ENCODE data around the gene NEK6. TPM values are rescaled to one million over a fixed set of nuclear protein-coding genes. Genes with fewer than 3 reads are reported as not detected.
A peak's percentile ranks its signal among the peaks of the same experiment; 100 is the strongest.

NEK6 gene
- polyA plus RNA-seq, 1 donor from 2014 or later: 76.2 TPM

DNA sequence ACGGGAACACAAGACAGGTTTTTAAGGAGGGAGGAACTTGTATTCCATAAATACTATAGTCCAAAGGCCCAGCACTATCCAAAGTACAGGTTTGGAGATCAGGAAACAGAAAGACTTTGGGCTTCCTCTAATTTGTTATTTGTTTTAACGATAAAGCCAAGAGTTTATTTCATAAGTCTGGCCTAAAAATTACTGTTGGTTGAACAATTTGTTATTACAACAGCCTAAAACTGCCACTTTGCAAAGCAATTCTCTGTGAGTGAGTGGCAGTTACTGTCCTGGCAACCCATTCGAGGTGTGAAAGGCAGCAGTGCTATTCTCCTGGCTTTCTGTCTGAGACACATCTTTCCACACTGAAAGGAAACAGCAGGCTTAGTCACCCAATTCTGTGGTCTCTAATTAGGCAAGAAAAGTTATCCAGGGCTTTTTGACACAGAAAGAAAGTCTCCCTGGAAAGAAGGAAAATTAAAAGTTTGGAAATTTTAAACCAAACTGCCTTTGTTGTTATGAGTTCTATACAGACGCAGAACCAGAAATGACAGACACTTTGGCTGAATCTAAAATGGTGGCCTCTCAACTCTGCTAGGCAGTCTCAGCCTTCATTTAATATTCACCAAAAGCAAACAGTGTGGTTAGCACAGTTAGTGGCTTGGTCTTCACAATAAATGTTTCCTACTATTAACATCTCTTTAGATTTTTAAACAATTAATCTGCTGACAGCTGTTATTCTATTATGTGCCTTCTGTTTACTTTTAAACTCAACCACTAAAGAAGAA is 123.6 kb downstream of the NEK6 start:
- Mint-ChIP-seq H3K9me3 (no peaks in the 10 kb centered on the region), H3K36me3 (peaks cover 4% of the 10 kb centered on the region), H3K4me1 (peaks cover 4 to 14% (median 6%) of the 10 kb centered on the region in 3 donors), H3K4me3 (no peak overlapping the region), H3K27ac (no peak overlapping the region), H3K27me3 (no peaks in the 10 kb centered on the region)

DNA sequence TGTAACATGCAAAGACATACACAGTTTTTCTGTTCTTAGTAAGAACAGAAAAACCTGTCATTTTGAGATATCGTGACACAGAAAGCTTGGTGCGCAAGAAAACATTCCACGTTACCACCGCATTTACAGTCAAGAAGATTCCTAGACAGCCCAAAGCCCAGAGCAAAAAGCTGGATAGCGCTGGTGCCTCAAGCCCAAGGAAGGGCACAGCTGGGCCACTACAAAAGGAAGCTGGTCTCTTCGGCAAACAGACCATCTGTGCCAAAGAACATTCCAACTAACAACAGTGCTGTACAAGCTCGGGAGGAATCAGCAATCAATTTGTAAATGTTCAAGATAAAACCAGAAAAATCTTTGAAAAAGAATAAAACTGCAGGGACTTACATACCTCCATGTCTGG is 126.5 kb downstream of the NEK6 start:
- H3K9me3 Mint-ChIP-seq: no peaks in the 10 kb centered on the region
- no peak overlapping the region for H3K27ac Mint-ChIP-seq

DNA sequence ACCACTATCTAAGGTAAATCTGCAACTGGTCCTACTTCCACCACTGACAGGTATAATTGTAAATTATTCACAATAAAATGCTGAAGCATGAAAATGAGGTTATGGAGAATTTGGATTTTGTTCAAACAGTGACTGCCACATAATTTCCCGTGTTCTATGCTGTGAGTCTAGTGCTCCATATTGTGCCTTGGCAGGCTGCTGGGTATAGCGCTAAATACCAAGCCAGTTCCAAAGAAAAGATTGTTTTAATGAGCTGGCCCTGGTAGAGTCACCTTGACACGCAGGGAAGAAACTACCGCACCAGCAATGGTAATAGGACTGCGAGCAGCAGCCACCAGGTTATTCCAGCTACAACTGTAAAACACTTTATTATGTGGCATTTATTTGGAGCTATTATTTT is 127.1 kb downstream of the NEK6 start:
- Mint-ChIP-seq H3K4me1 (peaks cover 20 to 26% (median 25%) of the 10 kb centered on the region in 3 donors), H3K4me3 (no peak overlapping the region), H3K36me3 (peaks cover 3% of the 10 kb centered on the region), H3K27me3 (no peaks in the 10 kb centered on the region), H3K27ac (no peak overlapping the region), H3K9me3 (no peaks in the 10 kb centered on the region)

More for the DNA sequence above, 126.5 kb downstream of the NEK6 start:
- no peaks in the 10 kb centered on the region for H3K27me3 Mint-ChIP-seq
- H3K36me3 Mint-ChIP-seq: peaks cover 3% of the 10 kb centered on the region
- H3K4me3 Mint-ChIP-seq: no peak overlapping the region
- peaks cover 16 to 25% (median 20%) of the 10 kb centered on the region in 3 donors for H3K4me1 Mint-ChIP-seq

DNA sequence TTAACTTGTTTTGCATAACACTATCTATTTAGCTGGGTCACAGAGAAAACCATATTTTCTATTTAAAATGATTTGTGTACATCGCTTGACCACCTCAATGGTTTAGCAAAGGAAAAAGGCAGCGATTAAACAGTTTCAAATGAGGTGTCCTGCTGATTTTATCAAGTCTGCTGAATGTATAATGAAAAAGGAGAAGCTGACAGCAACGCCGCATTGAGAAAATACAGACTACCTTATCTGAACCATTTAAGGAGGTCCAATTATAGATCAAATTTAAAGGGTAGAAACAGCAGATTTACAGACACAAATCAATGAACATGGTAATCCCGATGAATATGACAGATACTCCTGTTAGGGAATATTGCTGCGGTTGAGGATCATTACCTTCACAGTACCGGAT is 127.9 kb downstream of the NEK6 start:
- Mint-ChIP-seq H3K27ac (no peak overlapping the region), H3K9me3 (no peaks in the 10 kb centered on the region), H3K27me3 (no peaks in the 10 kb centered on the region), H3K4me1 (peaks cover 20 to 28% (median 25%) of the 10 kb centered on the region in 3 donors), H3K4me3 (no peak overlapping the region), H3K36me3 (no peaks in the 10 kb centered on the region)

DNA sequence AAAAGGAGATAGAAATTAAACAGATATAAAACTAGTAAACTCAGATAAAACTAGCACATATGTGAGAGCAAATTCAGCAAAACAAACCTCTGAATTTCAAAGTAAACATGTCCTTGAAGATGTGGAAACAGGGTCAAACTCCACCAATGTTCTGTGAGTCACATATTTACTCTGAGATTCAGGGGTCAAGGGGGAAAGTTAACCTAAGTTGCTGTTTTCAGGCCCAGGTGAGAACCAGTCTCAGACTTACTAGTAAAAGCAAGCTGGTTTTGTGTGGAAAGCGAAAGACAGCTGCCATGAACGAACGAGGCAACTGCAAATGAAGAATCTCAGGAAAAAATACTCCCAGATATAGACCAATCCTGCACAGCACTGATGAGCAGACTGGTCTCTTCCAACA is 128.5 kb downstream of the NEK6 start:
- H3K36me3 Mint-ChIP-seq: no peaks in the 10 kb centered on the region
- H3K4me1 Mint-ChIP-seq: peaks cover 20 to 28% (median 25%) of the 10 kb centered on the region in 3 donors
- no peaks in the 10 kb centered on the region for H3K27me3 Mint-ChIP-seq
- no peaks in the 10 kb centered on the region for H3K9me3 Mint-ChIP-seq
- H3K4me3 Mint-ChIP-seq: no peak overlapping the region
- H3K27ac Mint-ChIP-seq: no peak overlapping the region

DNA sequence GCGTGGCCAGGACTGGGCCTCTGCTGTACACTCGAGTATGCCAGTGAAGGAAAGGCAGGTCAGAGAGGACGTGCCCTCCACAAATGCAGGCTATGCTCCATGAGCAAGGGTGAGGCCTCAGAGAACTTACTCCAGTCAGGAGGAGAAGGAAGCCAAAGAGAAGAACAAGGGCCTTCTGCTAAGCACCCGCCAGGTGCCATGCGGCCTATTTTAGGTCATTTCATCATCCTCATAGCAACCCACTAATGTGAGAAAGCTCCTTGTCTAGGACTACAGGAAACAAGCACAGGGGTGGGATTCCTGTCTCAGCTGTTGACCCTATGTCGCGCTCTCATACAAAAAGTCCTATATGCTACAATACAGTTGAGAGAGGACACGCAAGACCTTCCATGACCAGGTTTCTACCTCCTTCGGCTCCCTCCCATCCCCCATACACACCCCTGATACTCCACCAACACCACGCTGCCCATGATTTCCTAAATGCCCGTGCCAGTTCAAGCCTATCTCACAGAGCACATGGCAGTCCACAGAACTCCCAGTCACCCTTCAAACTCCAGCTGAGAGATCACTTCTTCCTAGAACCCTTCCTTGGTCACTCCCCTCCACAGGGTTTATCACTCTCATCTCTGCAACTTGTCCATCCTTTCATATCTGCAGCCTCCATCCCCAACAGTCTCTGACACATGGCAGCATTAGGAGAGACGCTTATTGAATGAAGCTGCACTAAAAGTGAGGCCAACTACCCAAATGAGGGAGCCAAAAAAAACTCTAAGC is 130.7 kb downstream of the NEK6 start:
- H3K4me1 Mint-ChIP-seq: peaks cover 20 to 28% (median 21%) of the 10 kb centered on the region in 3 donors
- H3K9me3 Mint-ChIP-seq: no peaks in the 10 kb centered on the region
- H3K27ac Mint-ChIP-seq: peak overlapping the region in 1 of 3 donors; percentile 2
- H3K27me3 Mint-ChIP-seq: no peaks in the 10 kb centered on the region
- H3K4me3 Mint-ChIP-seq: no peak overlapping the region
- H3K36me3 Mint-ChIP-seq: no peaks in the 10 kb centered on the region

DNA sequence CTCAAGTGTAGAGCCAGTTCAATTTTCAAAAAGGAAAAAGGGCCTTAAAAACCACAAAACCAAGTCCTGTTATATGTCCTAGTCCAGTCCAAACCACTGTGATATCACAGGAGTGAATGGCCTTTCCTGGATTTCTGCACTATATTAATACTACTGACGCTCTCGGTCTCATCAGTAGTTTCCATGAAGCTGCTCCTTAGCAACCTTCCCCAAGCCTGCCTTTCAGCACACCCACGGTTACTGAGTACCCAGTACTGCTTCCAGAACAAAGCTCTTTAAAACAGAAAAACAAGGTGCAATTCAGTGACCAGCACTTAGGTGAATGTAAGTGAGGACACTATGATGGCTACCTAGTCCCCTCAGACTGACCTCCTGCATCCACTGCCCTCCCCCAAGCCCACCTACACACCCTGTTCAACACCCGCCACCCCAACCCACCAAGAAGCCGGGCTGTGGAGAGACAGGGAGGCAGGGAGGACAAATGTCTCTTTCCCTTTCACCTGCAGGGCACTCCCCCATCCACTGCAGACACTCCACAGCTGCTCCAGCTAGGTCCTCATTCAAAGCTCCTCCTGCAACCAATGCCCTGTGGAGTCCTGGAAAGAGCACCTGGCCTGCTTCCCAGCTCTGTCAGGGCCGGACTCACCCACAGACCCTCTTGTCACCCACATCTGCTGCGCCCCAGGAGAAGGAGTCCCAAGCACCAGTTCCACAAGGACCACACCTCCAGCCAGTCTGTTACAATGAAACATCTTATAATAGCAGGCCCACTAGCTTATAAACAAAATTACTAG is 131.6 kb downstream of the NEK6 start:
- H3K27ac Mint-ChIP-seq: peak overlapping the region in 1 of 3 donors; percentile 55
- no peak overlapping the region for H3K4me3 Mint-ChIP-seq
- H3K36me3 Mint-ChIP-seq: no peaks in the 10 kb centered on the region
- H3K4me1 Mint-ChIP-seq: peaks cover 23 to 32% (median 25%) of the 10 kb centered on the region in 3 donors
- H3K27me3 Mint-ChIP-seq: no peaks in the 10 kb centered on the region
- H3K9me3 Mint-ChIP-seq: no peaks in the 10 kb centered on the region

DNA sequence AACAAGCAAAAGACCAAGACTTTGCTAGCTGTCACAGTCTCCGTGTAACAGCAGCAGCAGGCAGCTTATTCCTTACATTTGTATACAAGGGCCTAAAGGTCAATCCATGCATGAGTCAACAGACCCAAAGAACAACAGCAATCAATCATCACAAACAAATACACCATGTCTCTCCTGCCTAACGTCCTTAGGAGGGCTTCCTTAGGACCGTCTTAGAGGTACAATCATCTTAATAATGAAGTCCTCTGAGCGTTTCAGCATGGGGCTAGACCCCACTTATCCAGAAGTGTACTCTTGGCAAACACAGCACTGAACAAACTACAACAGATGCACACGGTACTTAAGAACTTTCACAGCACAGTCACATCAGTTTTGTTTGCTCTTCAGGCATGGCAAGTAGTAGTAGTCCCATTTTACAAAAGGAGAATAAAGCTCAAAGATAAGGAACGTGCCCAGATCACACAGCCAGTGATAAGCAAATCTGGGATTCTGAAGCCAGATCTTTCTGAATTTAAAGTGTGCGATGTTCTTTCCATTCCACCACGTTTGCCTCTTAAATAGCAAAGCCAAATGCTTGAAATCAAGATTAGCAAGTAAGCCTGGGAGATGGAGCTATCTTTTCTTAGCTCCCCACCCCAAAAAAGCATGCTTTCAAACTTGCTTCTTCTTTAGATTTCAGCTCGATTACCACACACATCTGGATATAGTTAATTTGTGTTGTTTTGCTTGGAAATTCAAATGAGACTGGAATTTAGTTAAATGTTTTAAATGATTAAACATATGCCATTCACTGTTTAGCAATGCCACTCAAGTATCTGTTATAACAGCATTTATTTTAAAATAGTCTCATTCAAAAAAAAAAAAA is 133.3 kb downstream of the NEK6 start:
- Mint-ChIP-seq H3K9me3 (no peaks in the 10 kb centered on the region), H3K4me1 (peaks cover 22 to 34% (median 23%) of the 10 kb centered on the region in 3 donors), H3K27ac (peak overlapping the region in 1 of 3 donors; percentile 2), H3K27me3 (no peaks in the 10 kb centered on the region), H3K4me3 (no peak overlapping the region), H3K36me3 (no peaks in the 10 kb centered on the region)

DNA sequence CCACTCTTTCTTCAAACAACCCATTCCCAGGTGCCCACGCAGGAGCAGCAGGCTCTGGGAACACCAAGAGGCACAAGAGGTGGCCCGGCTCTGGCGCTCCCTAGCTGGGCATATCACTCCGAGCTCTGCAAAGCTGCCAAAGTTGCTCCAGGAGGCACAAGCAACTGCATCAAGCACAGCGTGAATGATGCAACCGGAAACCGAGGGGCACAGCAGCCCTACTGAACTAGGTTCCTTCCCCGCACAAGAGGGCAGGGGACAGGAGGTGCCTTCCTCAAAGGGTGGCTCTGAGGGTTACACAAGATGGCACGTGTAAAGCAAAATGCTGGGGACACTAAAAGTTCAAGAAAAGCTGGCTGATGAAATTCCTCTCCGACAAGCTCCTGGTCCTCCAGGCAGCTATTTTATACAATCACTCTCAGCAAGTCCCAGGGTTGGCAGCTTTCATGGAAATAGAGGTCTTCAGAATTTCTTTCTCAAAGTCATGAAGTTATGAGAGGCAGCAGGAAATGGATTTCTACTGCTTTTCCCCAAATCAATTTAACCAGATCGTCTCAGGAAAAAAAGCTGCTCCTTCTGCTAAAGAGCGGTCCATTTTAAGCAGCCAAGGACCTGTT is 134.6 kb downstream of the NEK6 start:
- Mint-ChIP-seq H3K36me3 (no peaks in the 10 kb centered on the region), H3K4me1 (peaks cover 18 to 34% (median 18%) of the 10 kb centered on the region in 3 donors)

DNA sequence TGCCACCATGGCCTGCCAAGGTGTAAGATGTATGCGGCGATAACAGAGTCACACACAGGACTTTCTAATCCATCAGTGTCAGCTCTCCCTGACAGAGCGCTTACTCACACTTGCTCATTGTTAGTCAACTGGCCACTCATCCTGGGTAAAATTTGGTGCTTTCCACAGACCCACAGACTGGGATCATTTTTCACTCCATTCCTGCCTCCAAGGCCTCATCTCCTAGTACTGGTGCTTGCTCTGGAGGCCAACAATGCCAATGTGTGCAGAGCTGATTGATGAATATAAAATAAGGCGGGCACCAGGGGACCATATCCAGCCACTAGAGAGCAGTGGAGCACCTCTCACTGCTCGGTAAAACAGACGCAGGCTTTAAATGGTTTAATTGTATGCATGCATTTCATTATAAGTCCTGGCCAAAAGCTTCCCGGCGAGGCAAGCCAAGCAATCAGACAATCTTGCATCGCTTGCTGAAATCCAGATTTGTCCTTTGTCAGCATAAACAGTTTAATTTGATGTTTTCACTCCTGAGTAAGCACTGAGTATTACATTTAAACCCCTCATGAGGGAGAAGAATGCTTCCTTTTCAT is 135.2 kb downstream of the NEK6 start:
- Mint-ChIP-seq H3K4me3 (no peak overlapping the region), H3K9me3 (no peaks in the 10 kb centered on the region), H3K27ac (no peak overlapping the region), H3K4me1 (peaks cover 12 to 28% (median 14%) of the 10 kb centered on the region in 3 donors), H3K36me3 (no peaks in the 10 kb centered on the region), H3K27me3 (no peaks in the 10 kb centered on the region)

More for the DNA sequence above, 134.6 kb downstream of the NEK6 start:
- Mint-ChIP-seq H3K27ac (no peak overlapping the region), H3K9me3 (no peaks in the 10 kb centered on the region), H3K4me3 (no peak overlapping the region), H3K27me3 (no peaks in the 10 kb centered on the region)

DNA sequence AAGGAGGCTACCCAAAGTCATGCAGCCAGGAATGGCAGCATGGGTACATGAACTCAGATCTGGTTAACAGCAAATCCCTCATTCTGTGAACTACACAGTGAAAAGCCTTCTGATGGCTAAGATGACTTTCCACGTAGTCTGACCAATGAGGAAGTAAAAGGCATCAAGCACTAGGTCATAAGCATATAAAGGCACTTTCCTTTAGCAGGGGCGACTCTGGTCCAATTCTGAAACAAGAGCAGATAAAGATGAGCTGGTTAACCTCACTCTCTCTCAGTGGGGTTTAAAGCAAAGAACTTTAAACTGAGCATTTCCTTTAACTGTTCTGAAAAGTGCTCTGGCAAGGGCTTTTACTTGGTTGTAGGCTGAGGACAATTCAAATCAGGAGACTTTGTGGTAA is 136.4 kb downstream of the NEK6 start:
- Mint-ChIP-seq H3K9me3 (no peaks in the 10 kb centered on the region), H3K27ac (peak overlapping the region in 1 of 3 donors; percentile 82), H3K36me3 (no peaks in the 10 kb centered on the region), H3K4me3 (peak overlapping the region in 1 of 4 donors; percentile 36), H3K27me3 (no peaks in the 10 kb centered on the region), H3K4me1 (peaks cover 7 to 19% (median 11%) of the 10 kb centered on the region in 3 donors)

DNA sequence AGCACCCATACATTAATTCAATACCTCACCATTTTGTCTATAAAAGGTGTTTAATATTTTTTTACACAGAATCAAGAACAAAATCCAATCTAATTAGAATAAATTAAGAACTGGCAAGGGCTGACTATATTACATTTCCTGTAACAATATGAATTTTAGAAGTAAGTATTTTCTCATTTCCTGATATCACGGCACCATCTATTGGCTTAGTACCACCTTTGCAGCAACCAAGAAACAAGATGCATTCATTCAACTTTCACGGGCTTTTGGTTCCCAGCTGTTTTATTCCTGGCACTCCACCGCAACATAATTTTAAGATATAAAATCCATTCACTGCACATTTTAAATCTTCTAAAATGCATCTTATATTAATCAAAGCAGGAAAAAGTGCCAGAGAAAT is 136.8 kb downstream of the NEK6 start:
- H3K27ac Mint-ChIP-seq: no peak overlapping the region
- H3K36me3 Mint-ChIP-seq: no peaks in the 10 kb centered on the region
- no peaks in the 10 kb centered on the region for H3K9me3 Mint-ChIP-seq
- H3K4me3 Mint-ChIP-seq: no peak overlapping the region
- no peaks in the 10 kb centered on the region for H3K27me3 Mint-ChIP-seq
- H3K4me1 Mint-ChIP-seq: peaks cover 6 to 15% (median 11%) of the 10 kb centered on the region in 3 donors

DNA sequence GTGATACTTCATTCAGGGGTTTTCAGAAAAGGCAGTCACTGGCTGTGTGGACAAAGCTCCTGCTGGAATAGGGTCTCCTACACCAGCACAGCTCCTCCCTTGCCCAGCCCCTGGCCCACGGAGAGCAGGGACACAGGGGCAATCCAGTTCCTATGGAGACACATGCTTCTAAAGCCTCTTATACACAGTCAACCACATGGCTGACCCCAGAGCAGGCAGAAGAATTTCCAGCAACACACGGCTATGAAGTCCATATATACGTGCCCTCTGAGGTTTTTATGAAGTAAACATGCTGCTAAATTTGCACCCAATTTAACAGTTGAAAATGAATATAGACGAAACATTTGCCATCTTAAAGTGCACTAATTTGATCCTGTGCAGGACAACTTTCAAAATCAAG is 138.1 kb downstream of the NEK6 start:
- Mint-ChIP-seq H3K36me3 (no peaks in the 10 kb centered on the region), H3K4me3 (no peak overlapping the region), H3K4me1 (peaks cover 4 to 15% (median 10%) of the 10 kb centered on the region in 3 donors), H3K27ac (no peak overlapping the region), H3K27me3 (no peaks in the 10 kb centered on the region), H3K9me3 (no peaks in the 10 kb centered on the region)
